Subcutaneous adipose tissue (tissue), 4 donors: Measurements from ENCODE around the gene SMYD5. TPM values are rescaled to one million over a fixed set of nuclear protein-coding genes. Genes with fewer than 3 reads are reported as not detected.

Experiments used
- total RNA-seq, 4 donors: library from RNA; depleted of rRNA; stranded (reverse); fragments of >200 nt; gene quantifications; one replicate each; pipeline ENCODE4 v1.1.0, GENCODE V29; 2016
- TF ChIP-seq, protein P1 (sequence below): fragments of 450-650 bp; IDR thresholded peaks from one replicate; pipeline ENCODE4 v1.5.1; 2016; ENCODE audit warnings: low read depth, mild to moderate bottlenecking, control low read depth, antibody characterized with exemption, moderate library complexity

Gene SMYD5
- total RNA-seq, 4 donors from 2014 or later: 10.4 to 13.5 (median 11.0) TPM

DNA sequence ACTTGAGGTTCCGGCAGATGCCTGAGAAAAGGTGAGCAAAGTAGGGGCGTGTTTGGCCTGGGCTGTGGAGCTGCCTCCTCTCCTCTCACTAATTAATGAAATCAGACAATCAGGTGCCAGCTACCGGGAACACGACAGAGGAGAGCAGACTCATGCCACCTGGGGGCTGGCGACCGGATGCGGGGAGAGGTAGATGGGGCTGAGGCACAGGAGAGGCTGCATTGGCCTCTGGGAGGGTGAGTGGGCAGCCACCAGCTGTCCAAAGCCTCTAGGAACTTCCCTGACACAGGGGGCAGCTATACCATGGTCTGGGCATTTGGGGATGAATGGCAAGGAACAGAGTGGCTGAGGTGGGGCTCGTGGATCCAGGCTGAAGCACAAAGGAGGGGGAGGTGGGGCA, 45.2 kb downstream of the SMYD5 start:
- TF ChIP-seq, protein P1, sequence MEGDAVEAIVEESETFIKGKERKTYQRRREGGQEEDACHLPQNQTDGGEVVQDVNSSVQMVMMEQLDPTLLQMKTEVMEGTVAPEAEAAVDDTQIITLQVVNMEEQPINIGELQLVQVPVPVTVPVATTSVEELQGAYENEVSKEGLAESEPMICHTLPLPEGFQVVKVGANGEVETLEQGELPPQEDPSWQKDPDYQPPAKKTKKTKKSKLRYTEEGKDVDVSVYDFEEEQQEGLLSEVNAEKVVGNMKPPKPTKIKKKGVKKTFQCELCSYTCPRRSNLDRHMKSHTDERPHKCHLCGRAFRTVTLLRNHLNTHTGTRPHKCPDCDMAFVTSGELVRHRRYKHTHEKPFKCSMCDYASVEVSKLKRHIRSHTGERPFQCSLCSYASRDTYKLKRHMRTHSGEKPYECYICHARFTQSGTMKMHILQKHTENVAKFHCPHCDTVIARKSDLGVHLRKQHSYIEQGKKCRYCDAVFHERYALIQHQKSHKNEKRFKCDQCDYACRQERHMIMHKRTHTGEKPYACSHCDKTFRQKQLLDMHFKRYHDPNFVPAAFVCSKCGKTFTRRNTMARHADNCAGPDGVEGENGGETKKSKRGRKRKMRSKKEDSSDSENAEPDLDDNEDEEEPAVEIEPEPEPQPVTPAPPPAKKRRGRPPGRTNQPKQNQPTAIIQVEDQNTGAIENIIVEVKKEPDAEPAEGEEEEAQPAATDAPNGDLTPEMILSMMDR: no peak

DNA sequence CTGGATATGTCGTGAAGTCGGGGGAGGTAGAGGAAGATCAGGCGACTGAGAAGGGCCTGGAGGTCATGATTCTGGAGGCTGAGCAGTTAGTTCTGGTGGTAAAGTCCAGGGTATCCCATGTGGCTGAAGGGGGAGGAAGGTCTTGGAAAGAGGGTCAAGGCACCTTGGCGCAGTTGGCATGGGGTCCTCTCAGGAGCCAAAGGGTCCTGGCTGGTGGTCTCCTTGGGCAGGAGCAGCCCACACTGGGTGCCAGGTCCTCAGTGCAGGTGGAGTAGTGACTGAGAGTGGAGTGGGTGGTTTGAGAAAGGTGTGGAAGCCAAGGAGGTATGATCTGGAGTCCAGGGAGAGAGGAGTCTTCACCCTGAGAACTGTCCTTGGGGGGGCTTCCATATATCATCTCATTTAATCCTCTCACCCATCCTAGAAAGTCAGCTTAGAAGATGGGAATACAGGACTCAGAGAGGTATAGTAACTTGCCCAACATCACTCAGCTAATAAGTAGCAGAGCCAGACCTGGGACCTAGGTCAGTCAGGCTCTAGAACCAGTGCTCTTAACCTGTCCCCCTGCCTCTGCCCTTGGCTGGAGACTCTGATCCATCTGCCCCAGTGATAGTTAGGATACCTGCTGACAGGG, 45.8 kb downstream of the SMYD5 start:
- TF ChIP-seq, protein P1: no peak

DNA sequence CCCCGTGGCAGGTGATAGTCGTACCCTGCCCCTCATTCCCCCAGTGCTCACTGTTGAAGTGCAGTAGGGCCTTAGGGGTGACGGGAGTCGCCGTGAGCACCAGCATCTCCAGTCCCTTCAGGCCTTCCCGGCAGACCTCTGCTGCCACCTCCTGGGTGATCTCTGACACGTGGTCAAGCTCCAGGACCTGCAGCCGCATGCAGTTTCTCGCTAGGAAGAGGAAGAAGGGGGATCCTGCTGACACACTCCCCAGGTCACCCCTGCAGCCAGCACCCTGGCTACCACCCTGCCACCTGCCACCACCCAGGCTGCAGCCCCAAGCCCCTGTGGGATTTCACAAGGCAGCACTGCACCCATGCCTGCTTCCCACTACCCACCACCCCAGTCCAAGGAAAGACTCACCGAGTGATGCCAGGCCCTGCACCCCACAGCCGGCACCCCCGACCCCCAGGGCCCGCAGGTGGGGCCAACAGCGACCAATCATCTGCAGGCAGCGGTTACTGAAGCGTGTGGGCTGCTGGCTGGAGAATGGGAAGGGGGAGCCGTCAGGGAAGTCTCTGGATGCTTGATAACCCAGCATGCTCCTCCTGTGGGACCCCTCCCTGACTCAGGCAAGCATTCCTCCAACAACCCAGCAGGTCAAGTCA, 46.4 kb downstream of the SMYD5 start:
- TF ChIP-seq, protein P1: no peak

DNA sequence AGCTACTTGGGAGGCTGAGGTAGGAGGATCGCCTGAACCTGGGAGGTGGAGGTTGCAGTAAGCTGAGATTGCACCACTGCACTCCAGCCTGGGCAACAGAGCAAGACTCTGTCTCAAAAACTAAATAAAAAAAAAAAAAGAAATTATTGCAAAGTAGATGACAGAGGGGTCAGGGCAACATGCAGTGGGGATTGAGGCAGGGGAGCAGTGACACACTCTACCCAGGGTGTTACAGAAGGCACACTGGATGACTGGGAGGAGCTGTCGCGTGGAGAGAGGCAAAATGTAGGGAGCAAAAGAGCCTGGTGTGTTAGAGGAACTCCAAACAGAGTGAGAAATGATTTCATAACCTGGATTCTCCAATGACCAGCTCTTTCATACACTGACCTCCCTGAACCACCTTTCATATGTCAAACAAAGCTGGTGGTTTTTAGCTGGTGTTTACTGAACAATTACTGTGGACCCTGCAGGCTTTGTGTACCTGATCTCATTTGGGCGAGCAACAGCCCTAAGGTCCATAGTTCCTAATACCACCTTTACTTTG, 48.1 kb downstream of the SMYD5 start:
- TF ChIP-seq, protein P1: no peak

DNA sequence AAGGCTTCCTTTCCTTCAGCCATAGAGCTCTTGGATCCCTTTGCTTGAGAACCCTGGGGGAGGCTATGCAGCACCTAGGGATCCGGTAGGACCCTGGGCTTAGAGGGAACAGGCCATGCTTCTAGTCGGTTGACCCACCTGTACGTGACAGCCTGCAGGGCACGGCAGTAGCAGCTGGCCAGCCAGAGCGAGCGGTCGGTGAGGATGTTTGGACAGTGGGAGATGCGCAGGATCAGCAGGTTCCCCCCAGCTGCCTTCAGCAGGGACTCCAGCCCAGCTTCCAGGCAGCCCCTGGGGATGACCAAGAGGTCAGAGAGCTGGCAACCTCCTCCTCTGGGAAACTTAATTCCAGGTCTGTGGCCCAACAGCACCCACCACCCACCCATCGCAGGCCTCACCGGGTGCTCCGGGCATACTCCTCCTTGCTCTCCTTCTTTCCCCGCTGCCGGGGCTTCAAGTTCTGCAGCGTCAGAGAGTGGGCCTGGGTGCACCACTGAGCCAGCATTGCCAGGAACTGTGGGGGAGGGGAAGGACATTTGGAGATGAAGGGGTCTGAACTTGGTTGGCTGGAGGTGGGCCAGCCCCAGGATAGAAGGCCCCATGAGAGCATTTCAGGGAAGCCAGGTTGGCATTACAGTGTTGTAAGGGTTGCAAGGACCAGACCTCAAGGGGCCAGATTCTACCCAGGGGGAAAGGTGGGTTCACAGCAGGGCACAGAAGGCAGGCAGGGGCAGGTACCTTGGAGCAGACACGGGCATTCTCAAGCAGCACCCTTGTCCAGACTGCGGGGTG, 49.7 kb downstream of the SMYD5 start:
- TF ChIP-seq, protein P1: no peak

DNA sequence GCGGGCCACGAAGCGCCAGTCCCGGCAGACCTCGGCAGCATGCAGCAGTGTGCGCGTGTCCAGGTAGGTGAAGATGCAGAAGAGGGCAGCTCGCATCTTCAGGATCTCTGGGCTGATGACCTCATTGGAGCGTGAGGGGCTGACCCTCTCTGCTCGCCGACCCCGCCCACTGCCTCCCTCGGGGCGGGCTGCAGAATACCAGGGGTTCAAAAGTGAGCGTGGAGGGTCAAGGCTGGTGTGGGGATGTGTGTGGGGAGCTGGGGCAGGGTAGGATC, 50.2 kb downstream of the SMYD5 start:
- TF ChIP-seq, protein P1: no peak

DNA sequence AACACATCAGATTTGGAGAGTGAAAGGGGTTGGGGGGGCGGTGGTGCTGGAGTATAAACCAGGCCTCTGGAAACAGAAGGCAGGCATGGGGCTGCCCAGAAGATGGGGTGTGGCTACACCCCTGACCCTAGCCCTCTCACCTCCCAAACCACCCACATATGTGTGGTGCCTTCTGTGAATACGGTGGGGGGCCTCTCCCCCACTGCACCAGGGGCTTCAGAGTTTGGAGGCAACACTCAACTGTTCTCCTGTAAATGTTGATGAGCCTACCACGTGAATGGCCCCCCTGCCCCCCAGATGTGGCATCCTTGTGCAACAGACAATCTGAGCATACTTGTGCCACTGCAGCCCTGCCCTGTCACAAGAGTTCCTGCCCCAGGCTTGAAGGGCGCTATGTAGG, 50.7 kb downstream of the SMYD5 start:
- TF ChIP-seq, protein P1: no peak
